OCI-LY7 (cell line): ENCODE results near the gene TGFBR2. TPM values are rescaled to one million over a fixed set of nuclear protein-coding genes. Genes with fewer than 3 reads are reported as not detected.
A peak's percentile ranks its signal among the peaks of the same experiment; 100 is the strongest.

Experiments
- BruUV-seq: library from RNA; stranded (reverse); fragments of 400-500 nt; replicated peaks from 2 replicates; lab custom pipeline; 2021; lab: Mats Ljungman, UMichigan
- CTCF ChIA-PET: fragments of 300-600 bp; sonication (Branson Sonifier 250); formaldehyde crosslinking; loops from one replicate; lab custom pipeline; 2022; ENCODE audit warnings: antibody characterized with exemption; ENCODE audit not compliant: unreplicated experiment; lab: Charles Lee
- POLR2A ChIA-PET: fragments of 300-600 bp; sonication (Branson Sonifier 250); formaldehyde crosslinking; loops from one replicate; lab custom pipeline; 2022; ENCODE audit warnings: antibody characterized with exemption; lab: Charles Lee
- DNase-seq: peaks from one replicate; pipeline ENCODE4 v3.0.0-alpha.2; 2015; ENCODE audit warnings: low spot score
- H2AFZ ChIP-seq: fragments of 200-600 bp; sonication (generic), shearing (Covaris generic); 2 replicates; pipeline ENCODE4 v1.6.1; 2014; ENCODE audit warnings: mild to moderate bottlenecking, antibody characterized with exemption, low read length, moderate library complexity
- H3K27ac ChIP-seq: fragments of 200-600 bp; sonication (generic); 2 replicates; pipeline ENCODE4 v1.5.1; 2014; ENCODE audit warnings: mixed run types, low read depth, mild to moderate bottlenecking, moderate library complexity, low read length, inconsistent platforms; ENCODE audit not compliant: poor library complexity, severe bottlenecking
- H3K36me3 ChIP-seq: fragments of 200-600 bp; sonication (generic); 2 replicates; pipeline ENCODE4 v1.6.1; 2014; ENCODE audit warnings: mild to moderate bottlenecking, antibody characterized with exemption, low read length, moderate library complexity, mixed read lengths; ENCODE audit not compliant: insufficient read depth
- H3K4me1 ChIP-seq: fragments of 200-600 bp; sonication (generic); 2 replicates; pipeline ENCODE4 v1.5.1; 2014; ENCODE audit warnings: mild to moderate bottlenecking, low read length; ENCODE audit not compliant: insufficient read depth, poor library complexity, severe bottlenecking
- H3K4me2 ChIP-seq: fragments of 200-600 bp; sonication (generic); 2 replicates; pipeline ENCODE4 v1.6.1; 2014; ENCODE audit warnings: mild to moderate bottlenecking, low read length
- H3K4me3 ChIP-seq: fragments of 200-600 bp; sonication (generic); 2 replicates; pipeline ENCODE4 v1.5.1; 2014; ENCODE audit warnings: mild to moderate bottlenecking, low read depth, low read length; ENCODE audit not compliant: poor library complexity, severe bottlenecking
- H3K79me2 ChIP-seq: fragments of 200-600 bp; sonication (generic); 2 replicates; pipeline ENCODE4 v1.6.1; 2016; ENCODE audit warnings: low read depth, mild to moderate bottlenecking, low read length, moderate library complexity, mixed read lengths; ENCODE audit not compliant: insufficient read depth
- H3K9me2 ChIP-seq: fragments of 200-600 bp; sonication (generic); 2 replicates; pipeline ENCODE4 v1.6.1; 2016; ENCODE audit warnings: mild to moderate bottlenecking, low read length, mixed read lengths; ENCODE audit not compliant: insufficient read depth
- H3K9me3 ChIP-seq: fragments of 200-600 bp; sonication (generic); 2 replicates; pipeline ENCODE4 v1.6.1; 2014; ENCODE audit warnings: mild to moderate bottlenecking, mixed run types, low read length, mixed read lengths
- H4K20me1 ChIP-seq: fragments of 200-600 bp; sonication (generic); 2 replicates; pipeline ENCODE4 v1.6.1; 2014; ENCODE audit warnings: mild to moderate bottlenecking, antibody characterized with exemption, low read length, moderate library complexity, mixed read lengths; ENCODE audit not compliant: insufficient read depth
- EZH2phosphoT487 ChIP-seq: fragments of 200-600 bp; sonication (generic); IDR thresholded peaks from 2 replicates; pipeline ENCODE4 v1.6.1; 2018; ENCODE audit warnings: low read depth, borderline replicate concordance, mild to moderate bottlenecking, mixed run types, antibody characterized with exemption, low read length, moderate library complexity, mixed read lengths
- intact Hi-C: fragments of 100-400 bp; cut with micrococcal nuclease; formaldehyde crosslinking; loops from one replicate; pipeline ENCODE4 v1.10.0; 2022; ENCODE audit not compliant: unreplicated experiment
- total RNA-seq, 2 experiments: library from RNA; depleted of rRNA in 1 of 2; stranded (reverse); fragments of >200 nt in 1 of 2; shearing (Covaris generic) in 1 of 2; gene quantifications; 2 replicates each; pipeline ENCODE4 v1.2.3, GENCODE V29; 2014 to 2022
- TF ChIP-seq, protein P1 (sequence below): fragments of 200-600 bp; sonication (generic); conservative IDR thresholded peaks from 2 replicates; pipeline ENCODE4 v1.5.1; 2014; ENCODE audit warnings: mild to moderate bottlenecking, antibody characterized with exemption, low read length, moderate library complexity, mixed read lengths

TGFBR2 gene
- total RNA-seq, 2 experiments from 2014 or later: 25.2 to 28.1 TPM

DNA sequence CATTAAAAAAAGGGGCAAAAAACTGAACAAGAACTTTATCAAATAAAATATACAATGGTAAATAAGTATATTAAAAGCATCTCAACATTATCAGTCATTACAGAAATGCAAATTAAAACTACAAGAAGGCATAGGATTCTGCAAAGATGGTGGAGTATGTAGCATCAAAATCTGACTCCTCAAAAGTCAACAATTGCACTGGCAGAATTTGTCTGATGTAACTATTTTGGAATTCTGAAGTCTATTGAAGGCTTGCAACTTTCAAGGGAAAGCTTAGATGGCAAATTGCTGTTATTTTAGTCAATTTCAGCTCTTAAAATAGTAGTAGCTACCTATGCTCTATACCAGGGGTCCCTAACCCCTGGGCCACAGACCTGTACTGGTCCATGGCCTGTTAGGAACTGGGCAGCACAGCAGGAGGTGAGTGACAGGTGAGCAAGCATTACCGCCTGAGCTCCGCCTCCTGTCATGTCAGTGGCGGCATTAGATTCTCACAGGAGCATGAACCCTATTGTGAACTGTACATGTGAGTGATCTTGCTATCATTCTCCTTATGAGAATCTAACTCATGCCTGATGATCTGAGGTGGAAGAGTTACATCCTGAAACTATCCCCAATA is 107.6 kb downstream of the TGFBR2 start:
- intact Hi-C loops: no loop called here
- Histone ChIP-seq H3K4me3 (no peak overlapping the region), H3K79me2 (no peaks in the 10 kb centered on the region), H2AFZ (no peak overlapping the region), H3K9me2 (no peaks in the 10 kb centered on the region), H3K9me3 (no peaks in the 10 kb centered on the region; the same call in 1 of the 2 replicates), H3K27ac (no peak overlapping the region), H3K36me3 (no peaks in the 10 kb centered on the region), H3K4me1 (peaks cover 16% of the 10 kb centered on the region), H3K4me2 (no peak overlapping the region), H4K20me1 (no peaks in the 10 kb centered on the region)
- no TSS peak for BruUV-seq
- TF ChIP-seq, protein P1, sequence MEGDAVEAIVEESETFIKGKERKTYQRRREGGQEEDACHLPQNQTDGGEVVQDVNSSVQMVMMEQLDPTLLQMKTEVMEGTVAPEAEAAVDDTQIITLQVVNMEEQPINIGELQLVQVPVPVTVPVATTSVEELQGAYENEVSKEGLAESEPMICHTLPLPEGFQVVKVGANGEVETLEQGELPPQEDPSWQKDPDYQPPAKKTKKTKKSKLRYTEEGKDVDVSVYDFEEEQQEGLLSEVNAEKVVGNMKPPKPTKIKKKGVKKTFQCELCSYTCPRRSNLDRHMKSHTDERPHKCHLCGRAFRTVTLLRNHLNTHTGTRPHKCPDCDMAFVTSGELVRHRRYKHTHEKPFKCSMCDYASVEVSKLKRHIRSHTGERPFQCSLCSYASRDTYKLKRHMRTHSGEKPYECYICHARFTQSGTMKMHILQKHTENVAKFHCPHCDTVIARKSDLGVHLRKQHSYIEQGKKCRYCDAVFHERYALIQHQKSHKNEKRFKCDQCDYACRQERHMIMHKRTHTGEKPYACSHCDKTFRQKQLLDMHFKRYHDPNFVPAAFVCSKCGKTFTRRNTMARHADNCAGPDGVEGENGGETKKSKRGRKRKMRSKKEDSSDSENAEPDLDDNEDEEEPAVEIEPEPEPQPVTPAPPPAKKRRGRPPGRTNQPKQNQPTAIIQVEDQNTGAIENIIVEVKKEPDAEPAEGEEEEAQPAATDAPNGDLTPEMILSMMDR: no peak
- no peak for DNase-seq
- CTCF ChIA-PET: no interaction called here
- POLR2A ChIA-PET: interaction anchor here (0.6 to 1.6 kb wide), 2 partner anchors 16 to 267 kb away, joined by 3 read pairs; no protein-coding TSS in a partner anchor

DNA sequence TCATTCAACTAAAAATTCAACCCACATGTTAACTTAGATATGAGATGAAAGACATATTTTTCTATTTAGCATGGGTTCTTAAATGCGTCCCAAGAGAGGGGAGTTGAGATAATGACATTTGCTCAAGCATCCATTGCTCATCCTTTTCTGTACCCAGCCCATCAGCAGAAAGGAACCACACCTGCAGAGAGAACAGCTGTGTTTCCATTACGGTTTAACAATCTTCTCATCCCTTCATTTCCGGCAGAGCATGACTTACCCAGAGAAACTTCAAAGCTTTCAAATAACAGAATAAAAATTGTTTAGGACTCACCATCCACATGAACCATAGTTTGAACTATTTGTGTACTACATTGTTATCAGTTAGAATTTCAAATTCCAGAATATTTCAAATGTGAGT is 113.1 kb downstream of the TGFBR2 start:
- Histone ChIP-seq H3K4me1 (peaks cover 22% of the 10 kb centered on the region), H3K9me3 (no peaks in the 10 kb centered on the region; the same call in 1 of the 2 replicates), H2AFZ (peak overlapping the region; percentile 78; the same call in 1 of the 2 replicates), H3K4me3 (peak overlapping the region; percentile 22), H4K20me1 (no peaks in the 10 kb centered on the region), H3K9me2 (no peaks in the 10 kb centered on the region), H3K27ac (peak overlapping the region; percentile 76), H3K4me2 (peak overlapping the region; percentile 61), H3K79me2 (no peaks in the 10 kb centered on the region), H3K36me3 (no peaks in the 10 kb centered on the region)
- ChIA-PET POLR2A (interaction anchor here (0.5 to 1.3 kb wide), 2 partner anchors 14 to 23 kb away, joined by 4 read pairs; no protein-coding TSS in a partner anchor), CTCF (no interaction called here)
- DNase-seq: peak; percentile 86
- intact Hi-C loops: no loop called here
- no TSS peak for BruUV-seq
- TF ChIP-seq, protein P1: no peak
- TF ChIP-seq EZH2phosphoT487: no peak
